SK-N-MC (cell line): ENCODE measurements around the gene TTC7B.

Source experiments
- EZH2 ChIP-seq: fragments of 200-600 bp; sonication (generic); IDR thresholded peaks from one replicate; pipeline ENCODE4 v1.6.1; 2017; ENCODE audit warnings: antibody characterized with exemption
- POLR2AphosphoS5 ChIP-seq: IDR thresholded peaks from 2 replicates; pipeline ENCODE4 v1.6.1; 2012; ENCODE audit warnings: mild to moderate bottlenecking, low read depth, low read length, borderline replicate concordance

- TF ChIP-seq POLR2AphosphoS5 (no peak), EZH2 (no peak)
Measured at GRCh38 chr14:90568405-90568804, 247.8 kb downstream of the TTC7B start.
